ENCODE results near the gene RNF121.
"Not testable (repeated sequence)": the region's sequence is repeated elsewhere in the genome, so short reads cannot be mapped to it uniquely, and the experiment has no call there.

The RNF121 gene

DNA sequence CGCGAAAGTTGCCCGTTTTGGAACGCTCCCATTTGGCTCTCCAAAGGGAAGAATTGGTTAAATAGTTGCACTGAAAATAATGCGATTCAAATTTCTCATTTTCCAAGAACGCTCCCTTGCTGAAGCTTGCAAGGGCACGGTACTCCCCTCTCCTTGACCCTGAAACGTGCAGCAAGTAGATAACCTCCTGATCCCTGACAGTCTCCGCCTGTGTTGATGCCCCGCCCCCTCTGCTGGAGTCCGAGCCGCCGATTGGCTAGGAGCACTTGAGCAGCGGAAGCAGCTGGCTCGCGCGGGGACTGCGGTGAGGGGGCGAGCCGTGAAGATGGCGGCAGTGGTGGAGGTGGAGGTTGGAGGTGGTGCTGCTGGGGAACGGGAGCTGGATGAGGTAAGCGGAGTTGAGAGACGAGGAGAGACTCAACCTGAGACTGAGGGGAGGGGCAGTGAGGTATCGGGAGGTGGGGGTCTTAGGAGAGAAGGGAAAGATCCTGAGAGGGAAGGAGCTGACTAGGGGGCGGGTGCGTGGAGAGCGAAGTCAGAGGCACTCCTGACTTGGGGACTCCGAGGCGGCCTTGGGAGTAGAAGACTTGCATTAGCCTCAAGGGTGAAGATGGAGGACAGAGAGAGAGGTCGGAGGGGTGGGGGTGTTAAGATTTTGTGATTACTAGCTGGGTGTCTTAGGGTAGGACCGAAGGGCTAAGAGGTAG is at the start of gene RNF121:
RNF121 (plus strand) TSS at position 310 of the 707 bp plus-strand sequence; CDS start at position 326, 16 bp downstream.
- DNase-seq (ENCODE audit: low spot score): peak; percentile 98

GRCh38 chr11:71885806-71886205 is 43.0 kb upstream of the RNF121 start:
- not testable (repeated sequence) for DNase-seq (ENCODE audit: low spot score)

GRCh38 chr11:71888335-71889010 is 40.4 kb upstream of the RNF121 start:
- not testable (repeated sequence) for DNase-seq (ENCODE audit: low spot score)

GRCh38 chr11:71889181-71889872 is 39.5 kb upstream of the RNF121 start:
- DNase-seq (ENCODE audit: low spot score): not testable (repeated sequence)

- no peak for DNase-seq (ENCODE audit: low spot score)
Measured at GRCh38 chr11:71895961-71896360, 32.9 kb upstream of the RNF121 start.

DNA sequence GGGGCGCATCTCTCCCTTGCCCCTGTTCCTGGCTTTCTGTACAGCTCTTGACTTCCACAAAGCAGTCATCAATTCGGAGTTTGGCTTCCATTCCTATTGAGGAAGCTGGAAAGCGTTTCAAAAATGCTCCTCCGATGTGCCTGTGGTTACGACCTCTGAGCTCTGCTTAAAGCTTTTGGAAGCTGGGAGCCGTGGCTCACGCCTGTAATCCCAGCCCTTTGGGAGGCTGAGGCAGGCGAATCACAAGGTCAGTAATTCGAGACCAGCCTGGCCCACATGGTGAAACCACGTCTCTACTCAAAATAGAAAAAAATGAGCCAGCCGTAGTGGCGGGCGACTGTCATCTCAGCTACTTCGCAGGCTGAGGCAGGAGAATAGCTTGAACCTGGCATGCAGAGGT is 27.7 kb upstream of the RNF121 start:
- peak; percentile 20 for DNase-seq (ENCODE audit: low spot score)

- no peak for DNase-seq (ENCODE audit: low spot score)
Measured at GRCh38 chr11:71908218-71908617, 20.6 kb upstream of the RNF121 start.

GRCh38 chr11:71910775-71911174 is 18.1 kb upstream of the RNF121 start:
- DNase-seq (ENCODE audit: low spot score): not testable (repeated sequence)

DNA sequence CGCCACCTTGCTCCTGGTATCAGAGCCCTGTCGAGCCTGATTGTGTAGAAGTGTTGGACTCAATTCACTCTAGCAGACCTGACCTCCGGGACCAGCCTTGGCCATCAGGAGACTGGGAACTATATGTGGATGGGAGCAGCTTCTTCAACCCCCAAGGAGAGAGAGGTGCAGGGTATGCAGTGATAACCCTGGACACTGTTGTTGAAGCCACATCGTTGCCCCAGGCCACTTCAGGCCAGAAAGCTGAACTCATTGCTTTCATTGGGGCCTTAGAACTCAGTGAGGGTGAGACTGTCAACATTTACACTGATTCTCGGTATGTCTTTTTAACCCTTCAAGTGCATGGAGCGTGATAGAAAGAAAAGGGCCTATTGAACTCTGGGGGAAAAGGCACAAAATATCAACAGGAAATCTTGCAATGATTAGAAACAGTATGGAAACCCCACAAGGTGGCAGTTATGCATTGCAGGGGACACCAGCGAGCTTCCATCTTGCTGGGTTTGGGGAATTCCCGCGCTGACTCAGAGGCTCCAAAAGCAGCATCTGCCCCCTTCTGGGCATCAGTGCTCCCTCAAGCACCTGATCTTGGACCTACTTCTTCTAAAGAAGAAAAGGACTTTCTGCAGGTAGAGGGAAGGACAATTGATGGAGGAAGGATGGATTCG is 17.4 kb upstream of the RNF121 start:
- not testable (repeated sequence) for DNase-seq (ENCODE audit: low spot score)

DNA sequence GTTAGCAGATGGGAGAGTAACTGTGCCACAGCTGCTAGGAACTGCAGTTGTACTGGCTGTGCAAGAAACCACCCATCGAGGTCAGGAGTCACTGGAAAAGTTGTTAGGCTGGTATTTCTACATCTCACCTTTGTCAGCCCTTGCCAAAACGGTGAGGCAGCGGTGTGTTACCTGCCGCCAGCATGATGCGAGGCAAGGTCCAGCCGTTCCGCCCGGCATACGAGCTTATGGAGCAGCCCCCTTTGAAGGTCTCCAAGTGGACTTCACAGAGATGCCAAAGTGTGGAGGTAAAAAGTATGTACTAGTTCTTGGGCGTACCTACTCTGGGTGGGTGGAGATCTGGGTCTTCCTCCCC is 16.9 kb upstream of the RNF121 start:
- DNase-seq (ENCODE audit: low spot score): not testable (repeated sequence)

GRCh38 chr11:71913756-71914526 is 14.9 kb upstream of the RNF121 start:
- peak; percentile 64 for DNase-seq (ENCODE audit: low spot score)

DNA sequence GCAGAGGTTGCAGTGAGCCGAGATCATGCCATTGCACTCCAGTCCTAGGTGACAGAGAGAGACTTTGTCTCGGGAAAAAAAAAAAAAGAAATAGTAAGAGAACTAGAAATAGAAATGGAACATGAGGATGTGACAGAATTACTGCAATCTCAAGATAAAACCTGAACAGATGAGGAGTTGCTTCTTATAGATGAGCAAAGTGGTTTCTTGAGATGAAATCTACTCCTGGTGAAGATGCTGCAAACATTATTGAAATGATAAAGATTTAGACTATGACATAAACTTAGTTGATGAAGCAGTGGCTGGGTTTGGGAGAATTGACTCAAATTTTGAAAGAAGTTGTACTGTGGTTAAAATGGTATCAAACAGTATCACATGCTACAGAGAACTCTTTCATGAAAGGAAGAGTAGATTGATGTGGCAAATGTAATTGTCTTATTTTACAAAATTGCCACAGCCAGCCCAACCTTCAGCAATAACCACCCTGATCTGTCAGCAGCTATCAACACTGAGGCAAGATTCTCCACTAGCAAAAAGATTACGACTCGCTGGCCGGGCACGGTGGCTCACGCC is 14.1 kb upstream of the RNF121 start:
- DNase-seq (ENCODE audit: low spot score): no peak

GRCh38 chr11:71917646-71918140 is 11.2 kb upstream of the RNF121 start:
- peak; percentile 27 for DNase-seq (ENCODE audit: low spot score)

DNA sequence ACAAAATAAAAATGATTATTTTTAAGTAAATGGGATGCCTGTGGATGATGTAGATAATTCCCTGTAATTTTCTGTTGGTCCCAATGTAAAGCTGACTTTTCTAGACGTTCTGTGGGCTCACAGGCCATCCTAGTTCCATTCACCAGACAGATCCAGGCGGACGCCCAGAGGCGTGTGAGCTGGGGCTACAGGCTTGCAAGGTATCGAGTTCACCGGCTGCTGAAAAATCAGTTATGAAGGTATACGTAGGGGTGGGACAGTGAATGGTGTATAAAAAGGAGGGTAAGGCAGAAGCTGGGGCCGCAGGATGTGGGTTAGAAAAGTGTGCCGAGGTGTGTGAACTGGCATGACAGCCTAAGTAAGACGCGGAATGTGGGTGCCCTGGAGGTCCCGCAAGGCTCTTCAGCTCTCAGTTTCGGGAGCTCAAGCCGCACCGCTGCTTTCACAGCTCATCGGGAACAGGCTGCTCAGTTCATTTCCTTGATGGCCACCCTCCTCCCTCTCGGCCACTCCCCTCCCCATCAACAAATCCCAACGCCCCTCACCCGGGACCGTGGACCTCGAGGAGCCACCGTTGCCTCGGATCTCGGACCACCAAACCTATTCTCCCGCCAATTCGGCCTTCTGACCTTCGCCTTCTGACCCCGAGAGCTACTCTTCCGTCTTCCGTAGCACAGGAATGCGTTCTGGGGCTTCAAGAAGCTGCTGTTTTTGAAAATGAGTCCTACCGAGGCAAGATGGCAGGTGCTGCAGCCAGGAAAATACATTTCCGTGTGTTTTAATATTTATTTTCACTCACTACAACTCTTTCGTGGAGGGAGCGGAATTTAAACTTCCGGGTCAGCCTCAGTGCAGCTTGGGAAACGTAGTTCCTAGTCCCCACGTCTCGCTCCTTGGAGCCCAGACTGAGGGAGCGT is 768 bp upstream of the RNF121 start, which contains the start of gene XNDC1N:
XNDC1N (minus strand) TSS at position 775 of the 917 bp plus-strand sequence. CDS start 5,241 bp downstream, outside the sequence.
- peak; percentile 90 for DNase-seq (ENCODE audit: low spot score)

DNA sequence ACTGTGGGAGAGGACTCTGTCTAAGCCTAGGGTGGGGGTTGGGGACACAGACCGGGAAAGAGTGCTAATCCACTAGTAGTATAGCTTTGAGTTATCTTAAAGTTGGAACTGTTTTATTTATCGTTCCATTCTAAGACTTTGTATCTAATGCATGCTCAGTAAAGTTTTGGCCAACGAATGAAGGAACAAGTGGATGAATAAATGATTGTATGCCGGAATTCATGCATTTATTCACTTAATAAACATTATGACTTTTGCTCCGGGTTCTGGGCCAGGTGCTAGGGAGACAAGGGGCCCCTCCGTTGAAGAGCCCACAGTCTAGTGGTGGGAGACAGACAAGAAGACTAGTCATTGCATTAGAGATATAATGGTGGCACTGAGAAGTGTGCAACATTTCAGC is 645 bp downstream of the RNF121 start:
- no peak for DNase-seq (ENCODE audit: low spot score)

- no peak for DNase-seq (ENCODE audit: low spot score)
Measured at GRCh38 chr11:71930556-71931244, 1.9 kb downstream of the RNF121 start.

DNA sequence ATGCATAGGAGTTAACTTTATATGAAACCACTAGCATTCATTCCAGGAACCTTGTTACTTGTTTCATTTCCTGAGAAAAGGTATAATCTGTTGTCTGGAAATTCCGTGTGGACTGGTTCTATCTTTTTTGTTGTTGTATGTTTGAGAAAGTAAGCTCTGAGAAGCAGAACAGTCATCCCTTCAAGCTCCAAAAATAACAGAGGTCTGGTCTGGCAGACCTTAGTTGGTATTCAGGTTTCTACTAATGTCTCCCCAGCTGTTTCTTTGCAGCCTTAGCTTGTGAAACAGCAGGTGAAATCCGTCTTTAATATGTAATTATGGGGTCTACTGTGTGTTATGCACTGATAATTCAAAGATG is 2.4 kb downstream of the RNF121 start:
- no peak for DNase-seq (ENCODE audit: low spot score)

DNA sequence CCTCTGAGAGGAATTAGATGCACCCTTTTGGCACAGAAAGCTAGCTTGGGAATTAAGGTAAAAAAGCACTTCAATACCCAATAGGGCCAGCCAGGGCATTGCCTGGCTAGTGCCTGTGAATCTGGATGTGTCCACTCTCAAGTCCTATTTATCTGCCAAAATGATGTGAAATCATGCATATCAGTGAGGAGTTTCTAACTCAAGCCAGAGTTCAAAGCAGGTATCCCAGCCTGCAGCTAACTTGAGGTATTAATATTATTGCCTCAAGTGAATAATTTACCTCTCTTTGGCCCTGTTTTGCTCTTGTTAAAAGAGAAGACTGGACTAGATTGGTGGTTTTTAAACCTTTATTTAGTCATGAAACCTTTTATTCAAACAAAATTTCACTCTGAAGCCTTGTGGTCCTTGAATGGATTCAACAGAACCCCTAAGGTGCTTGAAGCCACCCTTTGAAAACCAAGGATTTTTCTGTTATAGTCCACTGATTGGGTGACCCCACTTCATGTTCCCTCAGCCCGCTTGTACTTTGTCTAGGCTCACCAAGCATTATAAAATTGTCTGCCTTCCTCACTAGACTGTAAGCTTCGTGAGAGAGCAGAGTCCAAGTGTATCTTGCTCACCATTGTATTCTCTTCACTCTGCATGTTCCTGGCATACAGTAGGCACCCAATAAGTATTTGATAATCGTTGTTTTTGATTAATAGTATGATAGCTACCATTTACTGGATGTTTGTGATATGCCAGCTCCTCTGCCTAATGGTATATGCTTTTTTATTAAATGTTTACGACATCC is 4.5 kb downstream of the RNF121 start:
- no peak for DNase-seq (ENCODE audit: low spot score)

DNA sequence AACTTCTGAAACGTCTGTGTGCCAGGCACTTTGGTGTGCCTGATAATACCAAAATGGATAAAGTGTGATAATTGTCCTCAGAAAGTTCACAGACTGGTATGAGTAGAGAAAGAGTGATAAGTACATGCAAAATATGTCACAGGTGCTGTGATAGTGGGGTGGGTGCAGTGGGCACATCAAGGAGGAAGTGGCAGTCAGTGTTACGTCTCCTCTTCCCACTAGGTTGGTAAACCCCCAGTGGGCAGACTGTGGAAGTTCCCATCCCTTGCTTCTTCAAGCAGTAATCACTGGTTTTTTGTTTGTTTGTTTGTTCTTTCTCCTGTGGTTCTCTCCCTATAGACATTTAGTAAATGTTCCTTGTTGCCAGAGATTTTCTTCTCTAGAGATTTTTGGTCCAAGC is 5.4 kb downstream of the RNF121 start:
- DNase-seq (ENCODE audit: low spot score): no peak
